Fibroblast of gingiva (primary cell): Measurements from ENCODE around the gene SMAD1.
"Not testable (repeated sequence)": the region's sequence is repeated elsewhere in the genome, so short reads cannot be mapped to it uniquely, and the experiment has no call there.

Experiments used
- DNase-seq: peaks from one replicate; pipeline ENCODE4 v3.0.0-alpha.2; 2011; ENCODE audit warnings: low read depth

SMAD1 gene

GRCh38 chr4:145528601-145529000, 46.9 kb downstream of the SMAD1 start:
- no peak for DNase-seq

GRCh38 chr4:145530189-145530588, 48.5 kb downstream of the SMAD1 start:
- no peak for DNase-seq

GRCh38 chr4:145530662-145531061, 49.0 kb downstream of the SMAD1 start:
- no peak for DNase-seq

GRCh38 chr4:145531223-145531622, 49.6 kb downstream of the SMAD1 start:
- no peak for DNase-seq

- DNase-seq = no peak
Measured at GRCh38 chr4:145531859-145532258, 50.2 kb downstream of the SMAD1 start.

- DNase-seq = no peak
Measured at GRCh38 chr4:145533001-145533400, 51.3 kb downstream of the SMAD1 start.

- not testable (repeated sequence) for DNase-seq
Measured at GRCh38 chr4:145533415-145533814, 51.8 kb downstream of the SMAD1 start.

GRCh38 chr4:145533961-145534360, 52.3 kb downstream of the SMAD1 start:
- DNase-seq = no peak

GRCh38 chr4:145535202-145535601, 53.5 kb downstream of the SMAD1 start:
- DNase-seq = no peak

- no peak for DNase-seq
Measured at GRCh38 chr4:145536044-145536443, 54.4 kb downstream of the SMAD1 start.

- no peak for DNase-seq
Measured at GRCh38 chr4:145538596-145538995, 56.9 kb downstream of the SMAD1 start.

GRCh38 chr4:145539671-145540070, 58.0 kb downstream of the SMAD1 start:
- no peak for DNase-seq

- peak; percentile 48 for DNase-seq
Measured at GRCh38 chr4:145540235-145540634, 58.6 kb downstream of the SMAD1 start.

- DNase-seq = no peak
Measured at GRCh38 chr4:145541346-145541745, 59.7 kb downstream of the SMAD1 start.

- DNase-seq = no peak
Measured at GRCh38 chr4:145545031-145545430, 63.4 kb downstream of the SMAD1 start.

- DNase-seq = peak; percentile 69
Measured at GRCh38 chr4:145545538-145546174, 64.0 kb downstream of the SMAD1 start.

GRCh38 chr4:145546175-145546915, 64.7 kb downstream of the SMAD1 start:
- DNase-seq = no peak

GRCh38 chr4:145551660-145552059, 70.0 kb downstream of the SMAD1 start:
- DNase-seq = no peak

- DNase-seq = no peak
Measured at GRCh38 chr4:145552181-145552822, 70.6 kb downstream of the SMAD1 start.

GRCh38 chr4:145553375-145553774, 71.7 kb downstream of the SMAD1 start:
- no peak for DNase-seq

- no peak for DNase-seq
Measured at GRCh38 chr4:145554691-145555090, 73.0 kb downstream of the SMAD1 start.

GRCh38 chr4:145557720-145558119, 76.1 kb downstream of the SMAD1 start:
- DNase-seq = peak; percentile 64

- no peak for DNase-seq
Measured at GRCh38 chr4:145563293-145563985, 81.8 kb downstream of the SMAD1 start.
